ENCODE data around the gene VAT1. TPM values are rescaled to one million over a fixed set of nuclear protein-coding genes. Genes with fewer than 3 reads are reported as not detected.
A peak's percentile ranks its signal among the peaks of the same experiment; 100 is the strongest.

The VAT1 gene
- total and polyA plus RNA-seq, 9 of the 15 experiments (the other 6 are each of a cell fraction or from before 2014, with no cell fraction given): 29.4 to 153 (median 66.7) TPM

GRCh38 chr17:43006639-43007551 lies 15.3 kb downstream of the VAT1 start, which contains the start of gene IFI35:
TSS of gene IFI35 (plus strand) at chr17:43006784. CDS start at chr17:43006948, 164 bp downstream.
- Histone ChIP-seq H3K36me3 (ENCODE audit: control insufficient read depth, insufficient read depth, low read length) (peaks cover 28% of the 10 kb centered on the region), H3K27ac (ENCODE audit: extremely low read depth, low read depth, low read length) (peak within 1 kb of the TSS; percentile 82), H2AFZ (ENCODE audit: low read depth, low read length) (peak within 1 kb of the TSS; percentile 98), H3K4me3 (peak within 1 kb of the TSS; percentile 56), H3K4me1 (replicated peaks in 1 of 2; ENCODE audit: control insufficient read depth in 2 of 2, insufficient read depth in 2 of 2, low read length in 2 of 2) (peaks cover 11 to 22% of the 10 kb centered on the region in 2 experiments), H4K20me1 (replicated peaks; ENCODE audit: control insufficient read depth, insufficient read depth, low read length) (peaks cover 9% of the 10 kb centered on the region; the same call in 1 of the 2 replicates), H3K9me3 (replicated peaks; ENCODE audit: control insufficient read depth, insufficient read depth, low read depth, low read length) (no peaks in the 10 kb centered on the region; the same call in 1 of the 2 replicates), H3K79me2 (ENCODE audit: control insufficient read depth, insufficient read depth, low read length) (no peaks in the 10 kb centered on the region; the same call in 2 of the 3 replicates), H3K27me3 (ENCODE audit: control insufficient read depth in 2 of 2, insufficient read depth in 2 of 2, low read length in 2 of 2) (no peaks in the 10 kb centered on the region), H3K4me2 (ENCODE audit: insufficient read depth, low read length) (peak within 1 kb of the TSS; percentile 98), H3K9me1 (ENCODE audit: control insufficient read depth, insufficient read depth, low read length) (no peaks in the 10 kb centered on the region), H3K9ac (ENCODE audit: insufficient read depth in 1 of 2, low read depth in 2 of 2, low read length in 2 of 2) (peak within 1 kb of the TSS; percentile 86 to 90)
- intact Hi-C loops (cut with micrococcal nuclease): loop anchor here (1.0 kb wide), 1 partner anchor 17 kb away; no protein-coding TSS in a partner anchor
- BruUV-seq (replicated peaks): no TSS peak
- in situ Hi-C loops (cut with MboI): no loop called here
- CTCF ChIA-PET (ENCODE audit: low intra/inter-chr PET ratio): interaction anchor here (0.6 to 0.8 kb wide), 3 partner anchors 13 to 332 kb away, joined by 3 to 4 read pairs (median 3); no protein-coding TSS in a partner anchor
- DNase-seq (ENCODE audit: extremely low read depth in 1 of 4, low spot score in 3 of 4) (peak; percentile 54 to 92 (median 70)), FAIRE-seq (peak; percentile 90), ATAC-seq (peak; percentile 92)
- WGBS (ENCODE audit: insufficient coverage, low coverage, missing lambda C conversion rate): 15% methylated on average over 15 of the region's 18 CpGs
- POLR2A ChIA-PET: interaction anchor here (1.5 to 2.1 kb wide), 3 partner anchors 9 to 309 kb away, joined by 5 to 26 read pairs (median 9); partner anchors contain the start of gene RPL27
- TF ChIP-seq KDM1A (IDR thresholded peaks at IDR 0.05): peak in 1 of 2 experiments; percentile 55; a peak in 1 of 4 replicates
- no peak for TF ChIP-seq ZC3H11A (IDR thresholded peaks at IDR 0.05; ENCODE audit: low read depth, low read length)
- no peak for TF ChIP-seq BRF1 (IDR thresholded peaks at IDR 0.05; ENCODE audit: borderline replicate concordance, extremely low read depth, insufficient read length)
- TF ChIP-seq HDAC2 (IDR thresholded peaks at IDR 0.05): 0 out of 2 replicates have a peak, but pooled peaks have one; percentile 40
- no peak for TF ChIP-seq KLF6 (CRISPR knock-in tag; IDR thresholded peaks at IDR 0.05; ENCODE audit: borderline replicate concordance)
- TF ChIP-seq ZNF407 (IDR thresholded peaks at IDR 0.05; ENCODE audit: low read depth): no peak
- no peak for TF ChIP-seq SFPQ (IDR thresholded peaks at IDR 0.05; ENCODE audit: low read depth, low read length)
- no peak for TF ChIP-seq NFIX (CRISPR knock-in tag; IDR thresholded peaks at IDR 0.05; ENCODE audit: low read depth)
- TF ChIP-seq ZNF431 (CRISPR knock-in tag; IDR thresholded peaks at IDR 0.05): no peak
- TF ChIP-seq NCOA6 (IDR thresholded peaks at IDR 0.05): no peak
- no peak for TF ChIP-seq KHSRP (IDR thresholded peaks at IDR 0.05)

All from K562 (cell line).